ENCODE data around the gene ZNF654. TPM values are rescaled to one million over a fixed set of nuclear protein-coding genes. Genes with fewer than 3 reads are reported as not detected.

Gene ZNF654
- total RNA-seq, 1 experiment from 2014 or later, result 12.4 TPM

DNA sequence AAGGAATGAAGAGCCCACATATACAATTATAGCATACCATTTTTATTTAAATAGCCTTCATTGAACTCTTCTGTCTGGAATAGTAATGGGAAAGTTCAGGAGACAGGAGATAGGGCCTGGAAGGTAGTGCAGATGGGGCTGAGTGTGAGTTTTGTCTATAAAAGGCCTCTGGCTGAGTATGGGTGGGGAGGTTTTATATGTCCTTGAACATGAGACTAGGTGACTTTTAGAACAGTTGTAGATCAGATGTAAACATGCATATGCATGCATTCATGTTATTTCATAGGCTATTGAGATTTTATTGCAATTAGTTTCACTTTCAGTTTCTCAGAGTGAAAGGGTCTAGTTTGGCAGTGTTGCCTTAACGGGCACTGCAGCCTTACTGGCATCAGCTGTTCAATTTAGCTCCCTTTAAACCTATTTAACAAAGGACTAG is 27.4 kb upstream of the ZNF654 start:
- Mint-ChIP-seq H3K27me3 (ENCODE audit: insufficient read depth, unreplicated experiment) (no peaks in the 10 kb centered on the region), H3K9me3 (ENCODE audit: unreplicated experiment) (no peaks in the 10 kb centered on the region), H3K4me3 (ENCODE audit: unreplicated experiment) (peak overlapping the region; percentile 67), H3K4me1 (ENCODE audit: insufficient read depth, unreplicated experiment) (peaks cover 21% of the 10 kb centered on the region), H3K27ac (ENCODE audit: low read depth, unreplicated experiment) (peak overlapping the region; percentile 59), H3K36me3 (ENCODE audit: insufficient read depth, unreplicated experiment) (peaks cover 6% of the 10 kb centered on the region)
- ChIA-PET CTCF (interaction anchor here (0.6 to 1.9 kb wide), 4 partner anchors 14 to 681 kb away, joined by 3 to 7 read pairs (median 5); no protein-coding TSS in a partner anchor), POLR2A (interaction anchor here (1.1 to 2.5 kb wide), 5 partner anchors 25 to 805 kb away, joined by 3 to 37 read pairs (median 3); partner anchors contain the start of genes C3orf38, CGGBP1, CHMP2B and ZNF654)
- no TSS peak for BruUV-seq (replicated peaks)
- TF ChIP-seq, protein P1, sequence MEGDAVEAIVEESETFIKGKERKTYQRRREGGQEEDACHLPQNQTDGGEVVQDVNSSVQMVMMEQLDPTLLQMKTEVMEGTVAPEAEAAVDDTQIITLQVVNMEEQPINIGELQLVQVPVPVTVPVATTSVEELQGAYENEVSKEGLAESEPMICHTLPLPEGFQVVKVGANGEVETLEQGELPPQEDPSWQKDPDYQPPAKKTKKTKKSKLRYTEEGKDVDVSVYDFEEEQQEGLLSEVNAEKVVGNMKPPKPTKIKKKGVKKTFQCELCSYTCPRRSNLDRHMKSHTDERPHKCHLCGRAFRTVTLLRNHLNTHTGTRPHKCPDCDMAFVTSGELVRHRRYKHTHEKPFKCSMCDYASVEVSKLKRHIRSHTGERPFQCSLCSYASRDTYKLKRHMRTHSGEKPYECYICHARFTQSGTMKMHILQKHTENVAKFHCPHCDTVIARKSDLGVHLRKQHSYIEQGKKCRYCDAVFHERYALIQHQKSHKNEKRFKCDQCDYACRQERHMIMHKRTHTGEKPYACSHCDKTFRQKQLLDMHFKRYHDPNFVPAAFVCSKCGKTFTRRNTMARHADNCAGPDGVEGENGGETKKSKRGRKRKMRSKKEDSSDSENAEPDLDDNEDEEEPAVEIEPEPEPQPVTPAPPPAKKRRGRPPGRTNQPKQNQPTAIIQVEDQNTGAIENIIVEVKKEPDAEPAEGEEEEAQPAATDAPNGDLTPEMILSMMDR (IDR thresholded peaks at IDR 0.05; ENCODE audit: unreplicated experiment), result no peak
- intact Hi-C loops (cut with micrococcal nuclease), result no loop called here
- DNase-seq (ENCODE audit: unreplicated experiment), result peak; percentile 41

DNA sequence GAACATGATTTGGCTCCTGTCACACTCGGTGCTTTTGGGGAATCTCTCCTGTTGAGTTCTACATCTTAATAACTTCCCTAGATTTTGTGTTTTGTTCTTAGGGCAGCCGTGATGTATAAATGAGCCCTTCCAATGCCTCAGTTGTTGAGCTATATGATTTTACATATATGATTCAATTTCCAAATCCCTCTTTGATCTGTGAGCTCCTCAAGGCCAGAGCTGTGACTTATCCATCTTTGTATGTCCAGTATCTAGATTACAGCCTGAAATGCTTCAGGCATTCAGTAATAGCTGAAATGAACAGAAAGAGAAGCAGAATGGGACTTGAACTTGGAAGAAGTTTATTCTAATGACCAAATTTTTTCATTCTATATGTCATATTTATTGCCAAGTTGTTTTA is 26.8 kb upstream of the ZNF654 start:
- ChIA-PET POLR2A (interaction anchor here (0.7 to 2.5 kb wide), 5 partner anchors 13 to 118 kb away, joined by 3 to 37 read pairs (median 3); partner anchors contain the start of genes C3orf38, CGGBP1 and ZNF654), CTCF (interaction anchor here (0.6 to 1.9 kb wide), 4 partner anchors 14 to 681 kb away, joined by 3 to 7 read pairs (median 5); no protein-coding TSS in a partner anchor)
- peaks cover 21% of the 10 kb centered on the region for H3K4me1 Mint-ChIP-seq (ENCODE audit: insufficient read depth, unreplicated experiment)
- TF ChIP-seq, protein P1 (IDR thresholded peaks at IDR 0.05; ENCODE audit: unreplicated experiment), result no peak
- intact Hi-C loops (cut with micrococcal nuclease), result no loop called here
- H3K27me3 Mint-ChIP-seq (ENCODE audit: insufficient read depth, unreplicated experiment), result no peaks in the 10 kb centered on the region
- no peak for DNase-seq (ENCODE audit: unreplicated experiment)
- H3K27ac Mint-ChIP-seq (ENCODE audit: low read depth, unreplicated experiment), result peak overlapping the region; percentile 59
- peak overlapping the region; percentile 67 for H3K4me3 Mint-ChIP-seq (ENCODE audit: unreplicated experiment)
- BruUV-seq (replicated peaks), result no TSS peak
- no peaks in the 10 kb centered on the region for H3K9me3 Mint-ChIP-seq (ENCODE audit: unreplicated experiment)
- H3K36me3 Mint-ChIP-seq (ENCODE audit: insufficient read depth, unreplicated experiment), result peaks cover 6% of the 10 kb centered on the region

DNA sequence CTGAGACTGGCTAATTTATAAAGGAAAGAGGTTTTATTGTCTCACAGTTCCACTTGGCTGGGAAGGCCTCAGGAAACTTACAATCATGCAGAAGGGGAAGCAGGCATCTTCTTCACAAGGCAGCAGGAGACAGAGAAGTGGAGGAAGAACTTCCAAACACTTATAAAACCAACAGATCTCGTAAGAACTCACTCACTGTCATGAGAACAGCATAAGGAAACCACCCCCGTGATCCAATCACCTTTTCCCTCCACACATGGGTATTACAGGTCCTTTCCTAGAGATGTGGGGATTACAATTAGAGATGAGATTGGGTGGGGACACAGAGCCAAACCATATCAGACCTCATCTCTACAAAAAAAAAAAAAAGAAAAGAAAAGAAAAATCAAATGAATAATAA is 26.0 kb upstream of the ZNF654 start:
- intact Hi-C loops (cut with micrococcal nuclease), result no loop called here
- H3K9me3 Mint-ChIP-seq (ENCODE audit: unreplicated experiment), result no peaks in the 10 kb centered on the region
- no peak overlapping the region for H3K4me3 Mint-ChIP-seq (ENCODE audit: unreplicated experiment)
- DNase-seq (ENCODE audit: unreplicated experiment), result no peak
- H3K27ac Mint-ChIP-seq (ENCODE audit: low read depth, unreplicated experiment), result no peak overlapping the region
- TF ChIP-seq, protein P1 (IDR thresholded peaks at IDR 0.05; ENCODE audit: unreplicated experiment), result no peak
- ChIA-PET CTCF (no interaction called here), POLR2A (interaction anchor here (2.1 to 2.5 kb wide), 2 partner anchors 27 to 117 kb away, joined by 11 to 37 read pairs; partner anchors contain the start of genes C3orf38, CGGBP1 and ZNF654)
- peaks cover 21% of the 10 kb centered on the region for H3K4me1 Mint-ChIP-seq (ENCODE audit: insufficient read depth, unreplicated experiment)
- no TSS peak for BruUV-seq (replicated peaks)
- peaks cover 2% of the 10 kb centered on the region for H3K36me3 Mint-ChIP-seq (ENCODE audit: insufficient read depth, unreplicated experiment)
- H3K27me3 Mint-ChIP-seq (ENCODE audit: insufficient read depth, unreplicated experiment), result no peaks in the 10 kb centered on the region

DNA sequence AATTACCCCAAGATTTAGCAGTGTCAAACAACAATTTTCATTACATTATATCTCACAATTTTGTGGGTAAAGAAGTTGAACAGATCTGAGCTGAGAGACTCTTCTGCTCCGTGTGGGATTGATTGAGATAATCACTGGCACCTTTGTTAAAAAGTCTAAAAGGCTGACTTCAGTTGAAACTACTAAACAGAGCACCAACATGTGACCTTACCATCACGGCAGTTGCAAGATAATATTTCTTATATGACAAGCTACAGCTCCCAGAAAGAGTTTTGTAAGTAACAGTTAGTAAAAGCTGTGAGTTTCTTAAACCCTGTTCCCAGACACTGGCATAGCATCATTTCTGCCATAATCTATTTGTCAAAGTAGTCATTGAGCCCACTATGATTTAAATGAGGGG is 25.2 kb upstream of the ZNF654 start:
- no peak for DNase-seq (ENCODE audit: unreplicated experiment)
- BruUV-seq (replicated peaks), result no TSS peak
- Mint-ChIP-seq H3K4me3 (ENCODE audit: unreplicated experiment) (no peak overlapping the region), H3K4me1 (ENCODE audit: insufficient read depth, unreplicated experiment) (peaks cover 21% of the 10 kb centered on the region), H3K36me3 (ENCODE audit: insufficient read depth, unreplicated experiment) (no peaks in the 10 kb centered on the region), H3K9me3 (ENCODE audit: unreplicated experiment) (no peaks in the 10 kb centered on the region), H3K27me3 (ENCODE audit: insufficient read depth, unreplicated experiment) (no peaks in the 10 kb centered on the region), H3K27ac (ENCODE audit: low read depth, unreplicated experiment) (no peak overlapping the region)
- intact Hi-C loops (cut with micrococcal nuclease), result no loop called here
- CTCF ChIA-PET, result no interaction called here
- TF ChIP-seq, protein P1 (IDR thresholded peaks at IDR 0.05; ENCODE audit: unreplicated experiment), result no peak
- POLR2A ChIA-PET, result interaction anchor here (1.0 kb wide), 1 partner anchor 25 kb away, joined by 4 read pairs; the partner anchor contains the start of gene CGGBP1

Measured in MCF 10A (cell line).